GM18498 (cell line): ENCODE measurements around the gene RNF10.
A peak's percentile ranks its signal among the peaks of the same experiment; 100 is the strongest.
"Not testable (repeated sequence)": the region's sequence is repeated elsewhere in the genome, so short reads cannot be mapped to it uniquely, and the experiment has no call there.

ENCODE experiments used
- ATAC-seq: cut with Tn5 transposase; IDR thresholded peaks from one replicate; pipeline ENCODE4 v1.9.1; 2021; ENCODE audit warnings: mild to moderate bottlenecking, moderate library complexity; ENCODE audit not compliant: unreplicated experiment

The RNF10 gene

GRCh38 chr12:120522568-120522967 is 11.6 kb upstream of the RNF10 start:
- no peak for ATAC-seq

GRCh38 chr12:120528861-120529525 is 5.2 kb upstream of the RNF10 start, which contains the start of gene COQ5:
Gene COQ5 (minus strand): TSS chr12:120529158. CDS start chr12:120529141, 17 bp downstream.
- peak; percentile 87 for ATAC-seq

- no peak for ATAC-seq
These were observed 4.3 kb upstream of the RNF10 start for GRCh38 chr12:120529641-120530417.

GRCh38 chr12:120530418-120530761 is 3.8 kb upstream of the RNF10 start:
- ATAC-seq: not testable (repeated sequence)

GRCh38 chr12:120532701-120533238 is 1.4 kb upstream of the RNF10 start:
- ATAC-seq: no peak

GRCh38 chr12:120534703-120535655 is 823 bp downstream of the RNF10 start:
- peak; percentile 42 for ATAC-seq

- ATAC-seq: no peak
These were observed 2.1 kb downstream of the RNF10 start for GRCh38 chr12:120536064-120536791.

- ATAC-seq: no peak
These were observed 3.7 kb downstream of the RNF10 start for GRCh38 chr12:120537856-120538220.

- no peak for ATAC-seq
These were observed 4.4 kb downstream of the RNF10 start for GRCh38 chr12:120538281-120539156.

GRCh38 chr12:120539303-120539702 is 5.1 kb downstream of the RNF10 start:
- ATAC-seq: no peak

- ATAC-seq: no peak
These were observed 6.3 kb downstream of the RNF10 start for GRCh38 chr12:120540445-120540844.

GRCh38 chr12:120542166-120542565 is 8.0 kb downstream of the RNF10 start:
- ATAC-seq: no peak

- ATAC-seq: no peak
These were observed 10.5 kb downstream of the RNF10 start for GRCh38 chr12:120544691-120545090.

GRCh38 chr12:120546050-120546386 is 11.9 kb downstream of the RNF10 start:
- ATAC-seq: no peak

GRCh38 chr12:120554678-120555077 is 20.5 kb downstream of the RNF10 start:
- no peak for ATAC-seq

- no peak for ATAC-seq
These were observed 23.4 kb downstream of the RNF10 start for GRCh38 chr12:120557589-120557988.

- no peak for ATAC-seq
These were observed 28.8 kb downstream of the RNF10 start for GRCh38 chr12:120562906-120563305.

- no peak for ATAC-seq
These were observed 29.3 kb downstream of the RNF10 start for GRCh38 chr12:120563495-120563894.

- no peak for ATAC-seq
These were observed 37.1 kb downstream of the RNF10 start for GRCh38 chr12:120571299-120571698.

GRCh38 chr12:120573560-120573959 is 39.4 kb downstream of the RNF10 start:
- no peak for ATAC-seq
